ENCODE results near the gene INKA2. TPM values are rescaled to one million over a fixed set of nuclear protein-coding genes. Genes with fewer than 3 reads are reported as not detected.

The INKA2 gene
- total RNA-seq, 1 donor from 2014 or later: 0.58 TPM

DNA sequence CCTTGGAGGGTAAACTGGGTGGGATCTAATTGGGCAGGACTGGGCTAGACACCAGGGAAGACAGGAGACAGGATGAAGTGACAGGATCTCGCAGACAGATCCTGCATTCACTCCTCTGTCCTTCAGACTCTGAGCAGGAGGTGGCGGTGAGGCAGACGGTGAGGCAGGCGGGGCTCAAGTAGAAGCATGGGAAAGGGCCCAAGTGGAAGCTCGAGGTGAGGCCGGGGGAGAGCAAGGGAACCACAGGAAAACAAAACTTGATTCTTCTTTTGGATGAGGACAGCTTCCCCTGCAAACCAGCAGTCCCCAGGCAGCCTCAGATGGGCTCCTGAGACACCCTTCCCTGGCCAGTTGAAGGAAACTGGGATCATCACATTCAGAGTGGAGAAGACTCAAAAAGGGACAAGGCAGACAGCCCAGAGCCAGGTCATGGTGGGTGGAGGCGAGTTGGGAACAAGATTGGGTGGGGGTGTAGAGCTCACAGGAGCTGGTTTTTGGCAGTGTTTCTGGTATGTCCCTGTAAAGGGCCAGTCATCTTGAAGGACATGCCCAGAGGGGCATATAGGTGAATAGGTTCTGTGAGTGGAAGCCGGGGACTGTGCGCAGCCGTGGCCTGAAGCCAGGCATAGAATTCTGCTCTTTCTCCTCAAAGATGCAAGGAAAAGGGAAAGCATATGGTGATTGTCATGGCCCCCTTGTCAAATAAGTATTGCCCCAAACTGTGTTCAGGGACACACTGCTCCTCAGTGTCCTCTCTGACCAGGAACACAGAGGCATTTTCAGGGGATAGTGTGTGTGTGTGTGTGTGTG lies 18.0 kb downstream of the INKA2 start:
- H3K4me3 ChIP-seq (ENCODE audit: low read depth, low read length): no peak overlapping the region
- no peak for DNase-seq (ENCODE audit: low read depth)
- TF ChIP-seq, protein P1, sequence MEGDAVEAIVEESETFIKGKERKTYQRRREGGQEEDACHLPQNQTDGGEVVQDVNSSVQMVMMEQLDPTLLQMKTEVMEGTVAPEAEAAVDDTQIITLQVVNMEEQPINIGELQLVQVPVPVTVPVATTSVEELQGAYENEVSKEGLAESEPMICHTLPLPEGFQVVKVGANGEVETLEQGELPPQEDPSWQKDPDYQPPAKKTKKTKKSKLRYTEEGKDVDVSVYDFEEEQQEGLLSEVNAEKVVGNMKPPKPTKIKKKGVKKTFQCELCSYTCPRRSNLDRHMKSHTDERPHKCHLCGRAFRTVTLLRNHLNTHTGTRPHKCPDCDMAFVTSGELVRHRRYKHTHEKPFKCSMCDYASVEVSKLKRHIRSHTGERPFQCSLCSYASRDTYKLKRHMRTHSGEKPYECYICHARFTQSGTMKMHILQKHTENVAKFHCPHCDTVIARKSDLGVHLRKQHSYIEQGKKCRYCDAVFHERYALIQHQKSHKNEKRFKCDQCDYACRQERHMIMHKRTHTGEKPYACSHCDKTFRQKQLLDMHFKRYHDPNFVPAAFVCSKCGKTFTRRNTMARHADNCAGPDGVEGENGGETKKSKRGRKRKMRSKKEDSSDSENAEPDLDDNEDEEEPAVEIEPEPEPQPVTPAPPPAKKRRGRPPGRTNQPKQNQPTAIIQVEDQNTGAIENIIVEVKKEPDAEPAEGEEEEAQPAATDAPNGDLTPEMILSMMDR (conservative IDR thresholded peaks at IDR 0.05; ENCODE audit: low read depth, low read length): no peak

DNA sequence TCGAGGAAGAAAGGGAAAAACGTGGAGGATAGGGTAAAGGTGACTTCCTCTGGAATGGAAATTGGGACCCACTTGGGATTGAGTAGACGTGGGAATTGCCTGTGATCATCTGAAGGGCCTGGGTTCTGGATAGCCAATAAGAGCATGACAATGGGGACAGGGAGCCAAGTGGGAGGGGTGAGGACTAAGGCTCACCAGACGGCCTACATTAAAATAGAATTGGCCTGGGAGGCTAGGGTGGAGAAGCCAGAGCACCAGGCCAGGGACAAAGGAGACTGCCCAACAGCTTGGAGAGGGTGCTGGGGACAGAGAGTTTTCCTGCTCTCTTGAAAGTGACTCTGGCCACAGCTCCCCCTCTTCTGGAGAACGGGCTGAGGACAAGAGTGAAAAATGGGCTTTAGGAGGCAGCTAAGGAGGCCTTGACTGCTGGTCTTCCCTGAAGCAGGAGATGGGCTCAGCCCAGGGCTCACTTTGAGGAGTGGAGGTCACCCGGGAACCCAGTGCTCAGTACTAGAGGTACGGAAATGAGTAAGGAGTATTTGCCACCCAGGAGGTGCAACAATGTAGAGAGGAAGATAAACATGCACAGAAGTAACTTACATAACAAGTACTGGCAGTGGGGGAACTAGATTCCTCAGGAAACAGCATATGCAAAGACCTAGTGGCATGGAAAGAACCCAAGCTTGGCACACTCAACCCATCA lies 18.8 kb downstream of the INKA2 start:
- no peak for DNase-seq (ENCODE audit: low read depth)
- no peak overlapping the region for H3K4me3 ChIP-seq (ENCODE audit: low read depth, low read length)
- TF ChIP-seq, protein P1 (conservative IDR thresholded peaks at IDR 0.05; ENCODE audit: low read depth, low read length): no peak

GRCh38 chr1:111719674-111720132 lies 19.5 kb downstream of the INKA2 start:
- TF ChIP-seq, protein P1 (conservative IDR thresholded peaks at IDR 0.05; ENCODE audit: low read depth, low read length): no peak
- no peak for DNase-seq (ENCODE audit: low read depth)
- no peak overlapping the region for H3K4me3 ChIP-seq (ENCODE audit: low read depth, low read length)

GRCh38 chr1:111719135-111719534 lies 20.1 kb downstream of the INKA2 start:
- TF ChIP-seq, protein P1 (conservative IDR thresholded peaks at IDR 0.05; ENCODE audit: low read depth, low read length): no peak
- H3K4me3 ChIP-seq (ENCODE audit: low read depth, low read length): no peak overlapping the region
- DNase-seq (ENCODE audit: low read depth): no peak

DNA sequence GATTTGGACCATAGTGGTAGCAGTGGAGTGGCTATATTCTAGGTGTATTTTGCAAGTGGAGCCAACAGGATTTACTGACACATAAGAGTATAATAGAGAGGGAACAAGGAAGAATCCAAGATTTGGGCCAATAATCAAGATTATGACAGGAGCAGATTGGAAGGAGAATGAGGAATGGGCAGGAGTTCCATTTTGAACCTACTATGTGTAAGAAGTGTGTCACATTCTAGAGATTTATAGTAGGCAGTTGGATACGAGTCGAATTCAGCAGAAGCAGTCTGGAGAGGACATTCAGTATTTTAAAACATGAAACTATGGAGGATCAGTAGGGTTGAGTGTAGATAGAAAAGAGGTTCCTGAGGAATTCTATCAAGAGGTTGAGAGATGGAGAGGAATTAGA lies 21.7 kb downstream of the INKA2 start:
- no peak for DNase-seq (ENCODE audit: low read depth)
- TF ChIP-seq, protein P1 (conservative IDR thresholded peaks at IDR 0.05; ENCODE audit: low read depth, low read length): no peak
- H3K4me3 ChIP-seq (ENCODE audit: low read depth, low read length): no peak overlapping the region

DNA sequence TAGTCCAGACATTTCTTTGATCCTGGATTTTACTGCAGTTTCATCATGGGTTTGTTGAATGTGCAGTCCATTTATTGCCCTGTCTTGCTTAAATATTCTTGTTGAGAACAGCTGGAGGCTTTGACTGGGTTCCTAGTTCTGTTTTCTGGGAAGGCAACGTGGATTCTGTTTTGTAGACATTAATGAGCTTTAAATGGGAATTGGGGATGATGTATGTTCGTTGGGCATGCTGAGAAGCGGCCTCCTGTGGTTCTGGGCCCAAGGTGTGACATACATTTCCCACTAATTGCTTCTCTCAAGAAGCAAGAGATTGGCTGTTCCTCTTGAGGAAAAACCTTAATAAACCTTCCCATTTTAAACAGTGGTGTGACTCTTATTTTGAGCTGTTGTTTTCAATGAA lies 22.9 kb downstream of the INKA2 start:
- no peak overlapping the region for H3K4me3 ChIP-seq (ENCODE audit: low read depth, low read length)
- DNase-seq (ENCODE audit: low read depth): no peak
- TF ChIP-seq, protein P1 (conservative IDR thresholded peaks at IDR 0.05; ENCODE audit: low read depth, low read length): no peak

Measured in epithelial cell of proximal tubule (primary cell).